ENCODE measurements around the gene LPIN2.
"Not testable (repeated sequence)": the region's sequence is repeated elsewhere in the genome, so short reads cannot be mapped to it uniquely, and the experiment has no call there.

Gene LPIN2

GRCh38 chr18:3027370-3027891, 14.5 kb upstream of the LPIN2 start:
- DNase-seq (ENCODE audit: low read depth, low spot score) = no peak
- ChIA-PET POLR2A (no interaction called here), CTCF (no interaction called here)
- no peak for TF ChIP-seq CTCF (IDR thresholded peaks at IDR 0.05; ENCODE audit: insufficient read depth, low read length, missing control alignments)
- no peak overlapping the region for H3K4me3 ChIP-seq (ENCODE audit: low read depth, low read length)

GRCh38 chr18:3025544-3025943, 12.6 kb upstream of the LPIN2 start:
- no peak for TF ChIP-seq CTCF (IDR thresholded peaks at IDR 0.05; ENCODE audit: insufficient read depth, low read length, missing control alignments)
- no peak for DNase-seq (ENCODE audit: low read depth, low spot score)
- CTCF ChIA-PET = interaction anchor here (1.0 to 1.3 kb wide), 2 partner anchors 9 to 10 kb away, joined by 3 to 4 read pairs; no protein-coding TSS in a partner anchor
- no peak overlapping the region for H3K4me3 ChIP-seq (ENCODE audit: low read depth, low read length)
- POLR2A ChIA-PET = no interaction called here

- H3K4me3 ChIP-seq (ENCODE audit: low read depth, low read length); DNase-seq (ENCODE audit: low read depth, low spot score); POLR2A ChIA-PET; CTCF ChIA-PET: not testable (repeated sequence)
These were observed 10.7 kb upstream of the LPIN2 start for GRCh38 chr18:3023603-3024002.

GRCh38 chr18:3016585-3017297, 3.8 kb upstream of the LPIN2 start:
- no peak for TF ChIP-seq CTCF (IDR thresholded peaks at IDR 0.05; ENCODE audit: insufficient read depth, low read length, missing control alignments)
- no peak overlapping the region for H3K4me3 ChIP-seq (ENCODE audit: low read depth, low read length)
- no peak for DNase-seq (ENCODE audit: low read depth, low spot score)
- POLR2A ChIA-PET = interaction anchor here (0.6 kb wide), 1 partner anchor 51 kb away, joined by 3 read pairs; no protein-coding TSS in a partner anchor
- CTCF ChIA-PET = interaction anchor here (1.3 kb wide), 1 partner anchor 9 kb away, joined by 3 read pairs; no protein-coding TSS in a partner anchor

- CTCF ChIA-PET = interaction anchor here (0.9 to 1.9 kb wide), 6 partner anchors 10 to 113 kb away, joined by 3 to 8 read pairs (median 4); no protein-coding TSS in a partner anchor
- no peak overlapping the region for H3K4me3 ChIP-seq (ENCODE audit: low read depth, low read length)
- DNase-seq (ENCODE audit: low read depth, low spot score) = no peak
- POLR2A ChIA-PET = interaction anchor here (0.6 kb wide), 1 partner anchor 14 kb away, joined by 3 read pairs; no protein-coding TSS in a partner anchor
- no peak for TF ChIP-seq CTCF (IDR thresholded peaks at IDR 0.05; ENCODE audit: insufficient read depth, low read length, missing control alignments)
These were observed 2.9 kb upstream of the LPIN2 start for GRCh38 chr18:3015851-3016250.

- TF ChIP-seq CTCF (IDR thresholded peaks at IDR 0.05; ENCODE audit: insufficient read depth, low read length, missing control alignments) = no peak
- no peak for DNase-seq (ENCODE audit: low read depth, low spot score)
- H3K4me3 ChIP-seq (ENCODE audit: low read depth, low read length) = no peak overlapping the region
- POLR2A ChIA-PET = interaction anchor here (0.6 kb wide), 1 partner anchor 15 kb away, joined by 3 read pairs; no protein-coding TSS in a partner anchor
- CTCF ChIA-PET = interaction anchor here (0.7 to 1.9 kb wide), 9 partner anchors 11 to 231 kb away, joined by 3 to 8 read pairs (median 4); no protein-coding TSS in a partner anchor
These were observed 2.3 kb upstream of the LPIN2 start for GRCh38 chr18:3015204-3015592.
